ENCODE data around the gene HKDC1. TPM values are rescaled to one million over a fixed set of nuclear protein-coding genes. Genes with fewer than 3 reads are reported as not detected.

Gene HKDC1
- total RNA-seq, 1 experiment from 2014 or later: 1.7 TPM

GRCh38 chr10:69315610-69316312 lies 95.6 kb downstream of the HKDC1 start:
- no peak overlapping the region for H3K9ac ChIP-seq (ENCODE audit: low read length)
- intact Hi-C loops (cut with micrococcal nuclease): no loop called here
- no peaks in the 10 kb centered on the region for H3K27me3 ChIP-seq (ENCODE audit: insufficient read depth, low read length)
- no peaks in the 10 kb centered on the region for H3K9me3 ChIP-seq (ENCODE audit: control insufficient read depth in 1 of 2, insufficient read depth in 1 of 2, low read depth in 1 of 2, low read length in 2 of 2)
- ChIA-PET RAD21 (ENCODE audit: low non-redundant PET in 1 of 2, low total read pairs in 2 of 2, uncharacterized antibody in 2 of 2, unreplicated experiment in 2 of 2) (no interaction called here), CTCF (no interaction called here), POLR2A (no interaction called here)
- H3K4me2 ChIP-seq (ENCODE audit: low read length): no peak overlapping the region
- H3K4me3 ChIP-seq (replicated peaks in 1 of 2; ENCODE audit: low read depth in 1 of 2, low read length in 2 of 2): no peak overlapping the region
- H3K4me1 ChIP-seq (ENCODE audit: control insufficient read depth in 1 of 2, insufficient read depth in 2 of 2, low read length in 2 of 2): peaks cover 18 to 35% of the 10 kb centered on the region in 2 experiments
- H3K79me2 ChIP-seq (ENCODE audit: insufficient read depth, low read length): peaks cover 19% of the 10 kb centered on the region
- no peaks in the 10 kb centered on the region for H3K36me3 ChIP-seq (ENCODE audit: control insufficient read depth in 1 of 2, insufficient read depth in 2 of 2, low read length in 2 of 2)
- DNase-seq (ENCODE audit: low read depth, low spot score) (no peak), ATAC-seq (no peak)
- no TSS peak for BruUV-seq (replicated peaks)
- H3K9me2 ChIP-seq (ENCODE audit: insufficient read depth): no peaks in the 10 kb centered on the region
- H4K20me1 ChIP-seq (ENCODE audit: insufficient read depth): no peaks in the 10 kb centered on the region
- TF ChIP-seq EZH2phosphoT487 (IDR thresholded peaks at IDR 0.05; ENCODE audit: borderline replicate concordance) (no peak), CBX3 (IDR thresholded peaks at IDR 0.05; ENCODE audit: low read depth) (no peak), ZNF274 (IDR thresholded peaks at IDR 0.05; ENCODE audit: low read depth, low read length) (no peak), POLR2A (IDR thresholded peaks at IDR 0.05; ENCODE audit: borderline replicate concordance, extremely low read depth, insufficient read depth, insufficient read length) (no peak), EZH2 (IDR thresholded peaks at IDR 0.05) (no peak), SIN3A (IDR thresholded peaks at IDR 0.05; ENCODE audit: low read depth) (no peak), SP1 (IDR thresholded peaks at IDR 0.05; ENCODE audit: low read depth) (no peak), RAD21 (IDR thresholded peaks at IDR 0.05; ENCODE audit: low read depth) (no peak), FOSL1 (IDR thresholded peaks at IDR 0.05; ENCODE audit: low read depth) (no peak)
- TF ChIP-seq, protein P1, sequence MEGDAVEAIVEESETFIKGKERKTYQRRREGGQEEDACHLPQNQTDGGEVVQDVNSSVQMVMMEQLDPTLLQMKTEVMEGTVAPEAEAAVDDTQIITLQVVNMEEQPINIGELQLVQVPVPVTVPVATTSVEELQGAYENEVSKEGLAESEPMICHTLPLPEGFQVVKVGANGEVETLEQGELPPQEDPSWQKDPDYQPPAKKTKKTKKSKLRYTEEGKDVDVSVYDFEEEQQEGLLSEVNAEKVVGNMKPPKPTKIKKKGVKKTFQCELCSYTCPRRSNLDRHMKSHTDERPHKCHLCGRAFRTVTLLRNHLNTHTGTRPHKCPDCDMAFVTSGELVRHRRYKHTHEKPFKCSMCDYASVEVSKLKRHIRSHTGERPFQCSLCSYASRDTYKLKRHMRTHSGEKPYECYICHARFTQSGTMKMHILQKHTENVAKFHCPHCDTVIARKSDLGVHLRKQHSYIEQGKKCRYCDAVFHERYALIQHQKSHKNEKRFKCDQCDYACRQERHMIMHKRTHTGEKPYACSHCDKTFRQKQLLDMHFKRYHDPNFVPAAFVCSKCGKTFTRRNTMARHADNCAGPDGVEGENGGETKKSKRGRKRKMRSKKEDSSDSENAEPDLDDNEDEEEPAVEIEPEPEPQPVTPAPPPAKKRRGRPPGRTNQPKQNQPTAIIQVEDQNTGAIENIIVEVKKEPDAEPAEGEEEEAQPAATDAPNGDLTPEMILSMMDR (IDR thresholded peaks at IDR 0.05 in 2 of 3, conservative IDR thresholded peaks at IDR 0.05 in 1 of 3; ENCODE audit: borderline replicate concordance in 1 of 3, insufficient read depth in 1 of 3, low read depth in 2 of 3, low read length in 2 of 3): no peak
- TF ChIP-seq, protein P2, sequence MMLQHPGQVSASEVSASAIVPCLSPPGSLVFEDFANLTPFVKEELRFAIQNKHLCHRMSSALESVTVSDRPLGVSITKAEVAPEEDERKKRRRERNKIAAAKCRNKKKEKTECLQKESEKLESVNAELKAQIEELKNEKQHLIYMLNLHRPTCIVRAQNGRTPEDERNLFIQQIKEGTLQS (IDR thresholded peaks at IDR 0.05): no peak
- no peak overlapping the region for H2AFZ ChIP-seq (ENCODE audit: low read depth, low read length, poor library complexity, severe bottlenecking)
- no peak overlapping the region for H3K27ac ChIP-seq (ENCODE audit: low read depth, low read length)
